GM12878 (cell line): ENCODE data around the gene ITGBL1. TPM values are rescaled to one million over a fixed set of nuclear protein-coding genes. Genes with fewer than 3 reads are reported as not detected.

Experiments
- ATAC-seq: fragments of 200-7000 bp; cut with Tn5 transposase; 3 replicates; pipeline ENCODE4 v1.9.1; 2020; ENCODE audit warnings: mild to moderate bottlenecking, moderate library complexity
- BruUV-seq: library from RNA; stranded (reverse); fragments of 400-500 nt; replicated peaks from 2 replicates; lab custom pipeline; 2021; lab: Mats Ljungman, UMichigan
- CTCF ChIA-PET: fragments of 300-600 bp; sonication (Branson Sonifier 250); formaldehyde crosslinking; extraction: SDS; loops from one replicate; lab custom pipeline; 2021; ENCODE audit warnings: inconsistent platforms; lab: Yijun Ruan, JAX
- POLR2A ChIA-PET: fragments of 350-600 bp; formaldehyde crosslinking; extraction: SDS; loops from one replicate; lab custom pipeline; 2021; ENCODE audit warnings: inconsistent platforms; lab: Charles Lee
- RAD21 ChIA-PET: fragments of 300-600 bp; sonication (Branson Sonifier 250); formaldehyde crosslinking; loops from one replicate; lab custom pipeline; 2023; ENCODE audit warnings: antibody characterized with exemption; ENCODE audit not compliant: unreplicated experiment; lab: Charles Lee
- SMC1A ChIA-PET: fragments of 300-600 bp; sonication (Branson Sonifier 250); formaldehyde crosslinking; loops from one replicate; lab custom pipeline; 2023; ENCODE audit not compliant: unreplicated experiment, uncharacterized antibody; lab: Charles Lee
- DNase-seq: peaks from one replicate; pipeline ENCODE4 v3.0.0-alpha.2; 2011; ENCODE audit warnings: low read depth, low spot score
- FAIRE-seq: peaks from 3 replicates; lab custom pipeline; 2011; peaks lifted over from hg19 to GRCh38; lab: Jason Lieb, UNC
- H2AFZ ChIP-seq: 2 replicates; pipeline ENCODE4 v1.6.0; 2011; ENCODE audit warnings: low read depth, low read length, control low read depth; ENCODE audit not compliant: control insufficient read depth
- H3K27ac ChIP-seq: 2 replicates; pipeline ENCODE4 v1.5.1; 2011; ENCODE audit warnings: control low read depth; ENCODE audit not compliant: control insufficient read depth, insufficient read depth
- H3K27me3 ChIP-seq, 2 experiments: replicated peaks in 1 of 2; 2 replicates each; pipeline versions ENCODE4 v1.6.0 to v1.6.1; 2011; ENCODE audit warnings: low read length in 1 of 2; ENCODE audit not compliant: control insufficient read depth in 2 of 2, insufficient read depth in 2 of 2
- H3K36me3 ChIP-seq, 2 experiments: 2 replicates each; pipeline ENCODE4 v1.5.1; 2011; ENCODE audit warnings: low read length in 1 of 2; ENCODE audit not compliant: control insufficient read depth in 2 of 2, insufficient read depth in 2 of 2
- H3K4me1 ChIP-seq: 2 replicates; pipeline ENCODE4 v1.6.1; 2011; ENCODE audit warnings: mild to moderate bottlenecking, low read length, moderate library complexity, mixed read lengths; ENCODE audit not compliant: control insufficient read depth, insufficient read depth
- H3K4me2 ChIP-seq: 2 replicates; pipeline ENCODE4 v1.6.0; 2011; ENCODE audit warnings: control low read depth; ENCODE audit not compliant: control insufficient read depth, insufficient read depth
- H3K4me3 ChIP-seq: fragments of 200-600 bp; sonication (generic); 2 replicates; pipeline ENCODE4 v1.5.1; 2016
- H3K79me2 ChIP-seq: 2 replicates; pipeline ENCODE4 v1.6.0; 2011; ENCODE audit warnings: low read length; ENCODE audit not compliant: control insufficient read depth, insufficient read depth
- H3K9ac ChIP-seq: 2 replicates; pipeline ENCODE4 v1.8.0; 2011; ENCODE audit warnings: low read length, control low read depth, mixed read lengths; ENCODE audit not compliant: control insufficient read depth, insufficient read depth
- H3K9me3 ChIP-seq: replicated peaks from 3 replicates; pipeline ENCODE4 v1.5.1; 2011; ENCODE audit warnings: mild to moderate bottlenecking, low read length; ENCODE audit not compliant: control insufficient read depth, insufficient read depth
- H4K20me1 ChIP-seq: 2 replicates; pipeline ENCODE4 v1.6.0; 2011; ENCODE audit not compliant: control insufficient read depth, insufficient read depth
- BACH1 ChIP-seq: fragments of 450-650 bp; IDR thresholded peaks from 2 replicates; pipeline ENCODE4 v1.6.1; 2017; ENCODE audit warnings: mild to moderate bottlenecking, borderline replicate concordance
- BRCA1 ChIP-seq: IDR thresholded peaks from 2 replicates; pipeline ENCODE4 v1.6.1; 2011; ENCODE audit warnings: low read depth, low read length, improper control_type of control experiment
- EED ChIP-seq: sonication (generic); IDR thresholded peaks from 2 replicates; pipeline ENCODE4 v1.6.1; 2016; ENCODE audit warnings: antibody characterized with exemption, low read depth
- HCFC1 ChIP-seq: fragments of 150-350 bp; IDR thresholded peaks from 2 replicates; pipeline ENCODE4 v1.6.1; 2014; ENCODE audit warnings: low read length
- IRF3 ChIP-seq: fragments of 450-650 bp; IDR thresholded peaks from 2 replicates; pipeline ENCODE4 v1.6.1; 2014; ENCODE audit warnings: mild to moderate bottlenecking
- MYC ChIP-seq: IDR thresholded peaks from 2 replicates; pipeline ENCODE4 v1.6.1; 2011; ENCODE audit warnings: mild to moderate bottlenecking, low read length, moderate library complexity, inconsistent platforms; ENCODE audit not compliant: insufficient read depth, insufficient replicate concordance, insufficient read length, severe bottlenecking
- PBX3 ChIP-seq: IDR thresholded peaks from 2 replicates; pipeline ENCODE4 v1.6.1; 2011; ENCODE audit warnings: mild to moderate bottlenecking, low read depth, low read length, moderate library complexity; ENCODE audit not compliant: insufficient replicate concordance
- POU2F2 ChIP-seq: IDR thresholded peaks from 3 replicates; pipeline ENCODE4 v1.6.1; 2011; ENCODE audit warnings: low read depth, mild to moderate bottlenecking, low read length, borderline replicate concordance
- RFX5 ChIP-seq: IDR thresholded peaks from 2 replicates; pipeline ENCODE4 v1.6.1; 2011; ENCODE audit warnings: low read depth, low read length, improper control_type of control experiment
- SIX5 ChIP-seq: IDR thresholded peaks from 2 replicates; pipeline ENCODE4 v1.6.1; 2011; ENCODE audit warnings: mild to moderate bottlenecking, low read depth, low read length, moderate library complexity; ENCODE audit not compliant: severe bottlenecking
- SMAD1 ChIP-seq: fragments of 450-650 bp; IDR thresholded peaks from 2 replicates; pipeline ENCODE4 v1.6.1; 2018; ENCODE audit warnings: mild to moderate bottlenecking, low read depth; ENCODE audit not compliant: partially characterized antibody
- USF2 ChIP-seq: IDR thresholded peaks from 2 replicates; pipeline ENCODE4 v1.6.1; 2011; ENCODE audit warnings: low read depth, low read length, improper control_type of control experiment, borderline replicate concordance
- ZBTB11 ChIP-seq: fragments of 450-650 bp; formaldehyde crosslinking; IDR thresholded peaks from 2 replicates; pipeline ENCODE4 v1.5.0; 2022; ENCODE audit warnings: mild to moderate bottlenecking, missing genetic modification characterization
- ZNF207 ChIP-seq: fragments of 450-650 bp; IDR thresholded peaks from 2 replicates; pipeline ENCODE4 v1.6.1; 2014; ENCODE audit warnings: antibody characterized with exemption, mild to moderate bottlenecking, borderline replicate concordance
- WGBS: methylation state at CpG from one replicate; pipeline ENCODE4 v1.1.6; 2016; ENCODE audit warnings: low lambda C conversion rate; ENCODE audit not compliant: insufficient replicate concordance, insufficient coverage; ENCODE audit errors: missing lambda C conversion rate; 5-methylcytosine and 5-hydroxymethylcytosine counted together
- in situ Hi-C: fragments of 300-500 bp; cut with MboI; formaldehyde crosslinking; loops from 9 replicates; pipeline ENCODE4 v1.14.3; 2018; ENCODE audit warnings: mixed read lengths
- intact Hi-C: fragments of 100-400 bp; cut with micrococcal nuclease; formaldehyde crosslinking; loops from one replicate; pipeline ENCODE4 v1.14.2; 2022; ENCODE audit not compliant: unreplicated experiment
- polyA plus RNA-seq, 11 experiments: library from polyadenylated mRNA; depleted of rRNA in 4 of 11; unstranded in 6 of 11; stranded (reverse) in 5 of 11; fragments of >200 nt; fragmentation: Nextera tagmentation in 4 of 11; fragmentation: Illumina TruSeq in 1 of 11; extraction: Ambion mirVana in 4 of 11; extraction: Trizol in 1 of 11; gene quantifications; 1 replicate in 1 of 11; 2 replicates in 10 of 11; pipeline versions ENCODE4 v1.2.1 to v1.2.3, GENCODE V29; 2011 to 2016; ENCODE audit warnings: inconsistent platforms in 2 of 11, missing spikeins in 2 of 11, low read depth in 1 of 11
- total RNA-seq, 4 experiments: library from RNA; depleted of rRNA in 3 of 4; stranded (reverse); fragments of >200 nt in 3 of 4; fragmentation: Illumina TruSeq in 1 of 4; extraction: Trizol in 1 of 4; gene quantifications; 2 replicates each; pipeline versions ENCODE4 v1.2.1 to v1.2.3, GENCODE V29; 2013 to 2021

Gene ITGBL1
- total and polyA plus RNA-seq, 10 of the 15 experiments (the other 5 are each of a cell fraction or from before 2014, with no cell fraction given) = 0.17 to 2.8 (median 0.28) TPM; not detected in 3

- TF ChIP-seq MYC (no peak), POU2F2 (no peak), BACH1 (no peak), BRCA1 (no peak), IRF3 (no peak)
- TF ChIP-seq, all 136 proteins: peak for 0
Measured at GRCh38 chr13:101521371-101521770, 68.9 kb downstream of the ITGBL1 start (continued).

- ChIA-PET SMC1A (interaction anchor here (0.9 to 1.3 kb wide), 3 partner anchors 16 to 224 kb away, joined by 3 read pairs; no protein-coding TSS in a partner anchor), RAD21 (interaction anchor here (1.9 kb wide), 1 partner anchor 235 kb away, joined by 7 read pairs; no protein-coding TSS in a partner anchor), POLR2A (no interaction called here), CTCF (interaction anchor here (1.3 kb wide), 1 partner anchor 395 kb away, joined by 3 read pairs; no protein-coding TSS in a partner anchor)
- Histone ChIP-seq H3K27me3 (no peaks in the 10 kb centered on the region), H2AFZ (no peak overlapping the region), H3K9ac (no peak overlapping the region), H3K4me2 (no peak overlapping the region), H4K20me1 (no peaks in the 10 kb centered on the region), H3K36me3 (no peaks in the 10 kb centered on the region), H3K9me3 (no peaks in the 10 kb centered on the region), H3K27ac (no peak overlapping the region), H3K4me3 (no peak overlapping the region), H3K4me1 (no peaks in the 10 kb centered on the region), H3K79me2 (no peaks in the 10 kb centered on the region)
- WGBS = 33% methylated on average over 5 of the region's 5 CpGs
- intact Hi-C loops (no loop called here), in situ Hi-C loops (no loop called here)
- BruUV-seq = no TSS peak
- FAIRE-seq (no peak), ATAC-seq (no peak; the same call in 2 of the 3 replicates), DNase-seq (no peak)
- no peak for TF ChIP-seq ZBTB11
- no peak for TF ChIP-seq RFX5
- TF ChIP-seq EED = no peak
- TF ChIP-seq HCFC1 = no peak
- TF ChIP-seq ZNF207 = no peak
- TF ChIP-seq SMAD1 = no peak
- no peak for TF ChIP-seq SIX5
- no peak for TF ChIP-seq USF2
- no peak for TF ChIP-seq PBX3
Measured at GRCh38 chr13:101522607-101523006, 70.1 kb downstream of the ITGBL1 start.
